Heart right ventricle (tissue), 16 donors: ENCODE data around the gene SNAPIN. TPM values are rescaled to one million over a fixed set of nuclear protein-coding genes. Genes with fewer than 3 reads are reported as not detected.

Source experiments
- ATAC-seq, 8 donors: fragments of 200-7000 bp; cut with Tn5 transposase; one replicate each; pipeline ENCODE4 v1.9.1; 2020; ENCODE audit warnings: mild to moderate bottlenecking in 8 of 8, moderate library complexity in 8 of 8, moderate number of reproducible peaks in 1 of 8
- DNase-seq, 2 donors: peaks; one replicate each; pipeline ENCODE4 v3.0.0-alpha.2; 2020
- H3K27ac ChIP-seq, 10 donors: fragments of 200-600 bp; sonication (generic) in 2 of 10; one replicate each; pipeline versions ENCODE4 v1.5.0 to v1.8.0; 2020 to 2022; ENCODE audit warnings: mild to moderate bottlenecking in 3 of 10
- H3K27me3 ChIP-seq, 7 donors: fragments of 200-600 bp; one replicate each; pipeline ENCODE4 v1.8.0; 2021 to 2022; ENCODE audit warnings: mild to moderate bottlenecking in 2 of 7
- H3K36me3 ChIP-seq, 9 donors: fragments of 200-600 bp; sonication (generic) in 1 of 9; one replicate each; pipeline versions ENCODE4 v1.5.0 to v1.8.0; 2020 to 2022; ENCODE audit warnings: mild to moderate bottlenecking in 2 of 9
- H3K4me1 ChIP-seq, 9 donors: fragments of 200-600 bp; sonication (generic) in 1 of 9; one replicate each; pipeline versions ENCODE4 v1.5.0 to v1.8.0; 2020 to 2022; ENCODE audit warnings: mild to moderate bottlenecking in 4 of 9
- H3K4me3 ChIP-seq, 10 donors: fragments of 200-600 bp; sonication (generic) in 2 of 10; one replicate each; pipeline versions ENCODE4 v1.5.0 to v1.8.0; 2020 to 2022; ENCODE audit warnings: mild to moderate bottlenecking in 7 of 10, moderate library complexity in 2 of 10
- H3K9me3 ChIP-seq, 11 donors: fragments of 200-600 bp in 10 of 11; sonication (generic) in 2 of 11; one replicate each; pipeline versions ENCODE4 v1.5.0 to v1.8.0; 2013 to 2022; ENCODE audit warnings: mild to moderate bottlenecking in 2 of 11, control low read depth in 1 of 11, moderate library complexity in 1 of 11
- CTCF ChIP-seq, 9 donors: fragments of 200-600 bp; sonication (generic) in 2 of 9; IDR thresholded peaks; one replicate each; pipeline versions ENCODE4 v1.5.0 to v1.8.0; 2021 to 2022; ENCODE audit warnings: antibody characterized with exemption in 9 of 9, mild to moderate bottlenecking in 5 of 9, moderate library complexity in 1 of 9
- WGBS, 2 donors: extraction: QIAGEN DNeasy Blood & Tissue Kit; methylation state at CpG; one replicate each; pipeline ENCODE4 v1.1.7; 2013; ENCODE audit warnings: inconsistent platforms in 1 of 2; 5-methylcytosine and 5-hydroxymethylcytosine counted together
- intact Hi-C, 10 donors: fragments of 100-400 bp; cut with DNase I; formaldehyde crosslinking; loops; one replicate each; pipeline versions ENCODE4 v1.11.1 to v1.14.2; 2022
- long read RNA-seq, 3 donors: library from polyadenylated mRNA; unstranded; transcript quantifications; one replicate each; pipeline ENCODE4 v2.0.0, GENCODE V29; 2020 to 2021
- polyA plus RNA-seq, 2 donors: library from polyadenylated mRNA; stranded (reverse); fragments of 200-250 nt; gene quantifications; one replicate each; pipeline ENCODE4 v1.2.3, GENCODE V29; 2013
- total RNA-seq, 10 donors: library from RNA; stranded (reverse); fragmentation: NEBNext Ultra II Directional in 3 of 10; extraction: Animal tissue kit (Norgen Biotek cat#: 25700) in 3 of 10; gene quantifications; one replicate each; pipeline versions ENCODE4 v1.2.1 to v1.2.4, GENCODE V29; 2021 to 2023
- donor health status: Arrhythmogenic right ventricular cardiomyopathy.
- donor health status: ischemic (EF 13 %, LVEDD 7.1; RV severe dilation, severe dysfunction).
- donor health status: healthy with polysubstance abuse.
- donor health status: DM: no; HTN: yes; CAD: no.
- donor health status: DM: no; HTN: no; CAD: no.
- donor health status: ischemic (EF 25% LVEDD 6.9; RV normal size, moderate dysfunction).
- donor health status: ischemic (EF 25% LVEDD 5.7; RV mildly dilated, moderate dysfunction).
- donor health status: healthy.
- donor health status: DM: yes; HTN: yes; CAD: no.
- donor health status: Ischemic cardiomyopathy.
- donor health status: ischemic (EF 35%, LVEDD 5.7; RV mildly dilated, moderate dysfunction).
- donor health status: nonischemic (EF 11% LVEDD 7.7; RV severe dilation, severe dysfunction).
- donor health status: DM: yes; HTN: yes; CAD: no.
- donor health status: PGD.
- donor health status: ischemic (EF 29% LVEDD 5.4; RV normal size, mild dysfunction).
- donor health status: nonischemic (EF 23%, LVEDD 6.1; RV moderate dilation, normal function).

The SNAPIN gene
- total RNA-seq (10 to 100 TPM; 56.7 to 83.3 (median 73.4) TPM), polyA plus RNA-seq (10 to 100 TPM; 38.6 to 54.4 TPM)
- long read RNA-seq, donor 1, transcript SNAPIN-201 (4 exons, 1,030 nt), result major isoform, 83 of 95 reads
- long read RNA-seq, donor 1, partial matches to known transcripts, result 3 of 95 reads
- long read RNA-seq, donor 1, other reads (novel, unspliced or antisense), result 3 of 95 reads
- long read RNA-seq, donor 2, transcript SNAPIN-204 (2 exons, 1,205 nt), result minor isoform, 8 of 134 reads
- long read RNA-seq, donor 2, transcript SNAPIN-201 (4 exons, 1,030 nt), result major isoform, 112 of 134 reads
- long read RNA-seq, donor 2, partial matches to known transcripts, result 0 of 134 reads
- long read RNA-seq, donor 2, other reads (novel, unspliced or antisense), result 8 of 134 reads
- long read RNA-seq, donor 3, transcript SNAPIN-201 (4 exons, 1,030 nt), result major isoform, 45 of 52 reads
- long read RNA-seq, donor 3, partial matches to known transcripts, result 0 of 52 reads
- long read RNA-seq, donor 3, other reads (novel, unspliced or antisense), result 1 of 52 reads

DNA sequence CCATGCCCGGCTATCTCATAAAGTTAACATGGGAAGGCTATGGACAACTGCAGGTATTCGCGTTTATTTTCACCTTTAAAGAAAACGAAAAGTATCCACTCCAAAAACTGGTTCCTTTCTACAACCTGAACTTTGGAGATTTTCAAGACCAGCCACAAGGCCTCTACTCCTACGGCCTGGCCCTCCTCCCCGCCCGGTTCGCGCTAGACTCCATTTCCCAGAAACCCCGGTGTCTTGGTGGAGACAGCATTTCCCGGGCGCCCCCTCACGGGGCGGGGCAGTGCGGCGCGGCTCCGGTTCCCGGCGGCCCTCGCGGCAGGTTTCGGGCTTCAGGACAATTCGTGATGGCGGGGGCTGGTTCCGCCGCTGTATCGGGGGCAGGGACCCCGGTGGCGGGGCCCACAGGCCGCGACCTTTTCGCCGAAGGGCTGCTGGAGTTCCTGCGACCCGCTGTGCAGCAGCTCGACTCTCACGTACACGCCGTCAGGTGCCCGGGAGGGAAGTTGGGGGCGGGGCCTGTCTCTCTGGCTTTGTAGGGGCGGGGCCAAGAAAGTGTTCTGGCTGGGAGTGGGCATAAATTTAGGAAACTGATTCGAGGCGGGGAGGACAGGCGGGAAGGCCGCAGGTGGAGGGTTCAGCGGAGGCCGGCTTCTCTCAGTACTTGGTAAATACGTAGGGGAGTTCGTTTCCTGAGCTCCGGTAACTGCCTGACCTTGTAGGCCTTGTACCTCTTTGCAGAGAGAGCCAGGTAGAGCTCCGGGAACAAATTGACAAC, at the start of gene SNAPIN:
TSS of gene SNAPIN (plus strand) at position 304 of the 775 bp plus-strand sequence. CDS start at position 345, 41 bp downstream.
- H3K4me3 ChIP-seq, result peak within 1 kb of the TSS; percentile 63 to 94 (median 80)
- ATAC-seq, result peak; percentile 96 to 98 (median 98)
- peaks cover 0 to 20% (median 11%) of the 10 kb centered on the region in 9 donors for H3K4me1 ChIP-seq
- TF ChIP-seq CTCF (IDR thresholded peaks at IDR 0.05), result peak in 7 of 9 donors; percentile 5 to 51 (median 20)
- H3K27me3 ChIP-seq, result no peaks in the 10 kb centered on the region
- peak within 1 kb of the TSS; percentile 73 to 99 (median 95) for H3K27ac ChIP-seq
- peaks cover 0 to 39% (median 36%) of the 10 kb centered on the region in 9 donors for H3K36me3 ChIP-seq
- 2 to 3% methylated on average over 53 of the region's 53 CpGs for WGBS, 2 donors
- DNase-seq, result peak; percentile 93 to 95
- intact Hi-C loops, result loop anchor here in 1 of 10 donors (10.0 kb wide), 1 partner anchor 84 kb away; no protein-coding TSS in a partner anchor
- no peaks in the 10 kb centered on the region for H3K9me3 ChIP-seq

- H3K9me3 ChIP-seq, result no peaks in the 10 kb centered on the region
- peak overlapping the region; percentile 90 to 99 (median 96) for H3K27ac ChIP-seq
- H3K27me3 ChIP-seq, result no peaks in the 10 kb centered on the region
- intact Hi-C loops, result loop anchor here in 1 of 10 donors (5.0 kb wide), 1 partner anchor 37 kb away; no protein-coding TSS in a partner anchor
- H3K4me1 ChIP-seq, result peaks cover 10 to 57% (median 35%) of the 10 kb centered on the region in 9 donors
- peak overlapping the region; percentile 38 to 73 (median 55) for H3K4me3 ChIP-seq
- WGBS, 2 donors, result 45 to 53% methylated on average over 19 of the region's 19 CpGs
- ATAC-seq (peak; percentile 72 to 89 (median 80)), DNase-seq (peak; percentile 78 to 88)
- H3K36me3 ChIP-seq, result peaks cover 0 to 36% (median 14%) of the 10 kb centered on the region in 9 donors
- no peak for TF ChIP-seq CTCF (IDR thresholded peaks at IDR 0.05)
These were observed 49.5 kb upstream of the SNAPIN start for GRCh38 chr1:153608742-153609584.

GRCh38 chr1:153609585-153609907, 49.0 kb upstream of the SNAPIN start:
- WGBS, 2 donors, result 44% methylated on average over 6 of the region's 6 CpGs
- ATAC-seq (no peak), DNase-seq (no peak)
- Histone ChIP-seq H3K27ac (peak overlapping the region; percentile 83 to 99 (median 96)), H3K4me3 (peak overlapping the region in 5 of 10 donors; percentile 38 to 73 (median 66)), H3K36me3 (peaks cover 0 to 32% (median 14%) of the 10 kb centered on the region in 9 donors), H3K27me3 (no peaks in the 10 kb centered on the region), H3K4me1 (peaks cover 10 to 57% (median 35%) of the 10 kb centered on the region in 9 donors), H3K9me3 (no peaks in the 10 kb centered on the region)
- TF ChIP-seq CTCF (IDR thresholded peaks at IDR 0.05), result no peak
- intact Hi-C loops, result loop anchor here in 1 of 10 donors (5.0 kb wide), 1 partner anchor 37 kb away; no protein-coding TSS in a partner anchor
